MM.1S (cell line): ENCODE measurements around the gene IL1RAP.

Experiments
- DNase-seq: peaks from one replicate; pipeline ENCODE4 v3.0.0-alpha.2; 2015
- H2AFZ ChIP-seq: fragments of 300-600 bp; sonication (generic); 2 replicates; pipeline ENCODE4 v1.6.0; 2016; ENCODE audit warnings: antibody characterized with exemption, low read length
- H3F3A ChIP-seq: fragments of 300-600 bp; sonication (generic); 2 replicates; pipeline ENCODE4 v1.6.1; 2016; ENCODE audit warnings: mild to moderate bottlenecking, antibody characterized with exemption, low read length, moderate library complexity, mixed read lengths; ENCODE audit not compliant: insufficient read depth
- H3K27ac ChIP-seq: fragments of 300-600 bp; sonication (generic); 2 replicates; pipeline ENCODE4 v1.5.1; 2016; ENCODE audit warnings: mild to moderate bottlenecking, low read length
- H3K27me3 ChIP-seq: fragments of 300-600 bp; sonication (generic); replicated peaks from 2 replicates; pipeline ENCODE4 v1.6.0; 2016; ENCODE audit warnings: low read length; ENCODE audit not compliant: insufficient read depth
- H3K36me3 ChIP-seq: fragments of 300-600 bp; sonication (generic); replicated peaks from 2 replicates; pipeline ENCODE4 v1.6.1; 2016; ENCODE audit warnings: mild to moderate bottlenecking, low read length, mixed read lengths; ENCODE audit not compliant: insufficient read depth
- H3K4me1 ChIP-seq: fragments of 300-600 bp; sonication (generic); 2 replicates; pipeline ENCODE4 v1.6.1; 2016; ENCODE audit warnings: low read length, mixed read lengths
- H3K4me2 ChIP-seq: fragments of 300-600 bp; sonication (generic); 2 replicates; pipeline ENCODE4 v1.6.0; 2016; ENCODE audit warnings: low read depth, low read length
- H3K4me3 ChIP-seq: fragments of 300-600 bp; sonication (generic); 2 replicates; pipeline ENCODE4 v1.5.1; 2016; ENCODE audit warnings: low read length, mixed read lengths
- H3K79me2 ChIP-seq: fragments of 300-600 bp; sonication (generic); 2 replicates; pipeline ENCODE4 v1.6.1; 2016; ENCODE audit warnings: mixed run types, low read length, mixed read lengths
- H3K9ac ChIP-seq: fragments of 300-600 bp; sonication (generic); 2 replicates; pipeline ENCODE4 v1.6.1; 2016; ENCODE audit warnings: low read length, mixed read lengths
- H3K9me2 ChIP-seq: fragments of 300-600 bp; sonication (generic); replicated peaks from 2 replicates; pipeline ENCODE4 v1.6.1; 2016; ENCODE audit warnings: mild to moderate bottlenecking, low read length, mixed read lengths; ENCODE audit not compliant: insufficient read depth
- H3K9me3 ChIP-seq: fragments of 300-600 bp; sonication (generic); replicated peaks from 2 replicates; pipeline ENCODE4 v1.6.1; 2016; ENCODE audit warnings: mild to moderate bottlenecking, low read length, mixed read lengths; ENCODE audit not compliant: insufficient read depth
- H4K20me1 ChIP-seq: fragments of 300-600 bp; sonication (generic); 2 replicates; pipeline ENCODE4 v1.6.1; 2016; ENCODE audit warnings: mild to moderate bottlenecking, low read length, moderate library complexity, mixed read lengths; ENCODE audit not compliant: insufficient read depth
- CTCF ChIP-seq: fragments of 300-600 bp; sonication (generic); IDR thresholded peaks from 2 replicates; pipeline ENCODE4 v1.5.1; 2016; ENCODE audit warnings: antibody characterized with exemption, low read length, mixed read lengths
- EZH2 ChIP-seq: fragments of 300-600 bp; sonication (generic); optimal IDR thresholded peaks from 2 replicates; pipeline ENCODE3; 2017; ENCODE audit warnings: low read depth, mild to moderate bottlenecking, antibody characterized with exemption, low read length, mixed read lengths
- EZH2phosphoT487 ChIP-seq: fragments of 300-600 bp; sonication (generic); IDR thresholded peaks from 2 replicates; pipeline ENCODE4 v1.6.1; 2018; ENCODE audit warnings: antibody characterized with exemption, low read length

The IL1RAP gene

GRCh38 chr3:190620886-190621608 lies 107.2 kb downstream of the IL1RAP start:
- H3K9me2 ChIP-seq, result no peaks in the 10 kb centered on the region
- no peaks in the 10 kb centered on the region for H4K20me1 ChIP-seq
- no peak overlapping the region for H2AFZ ChIP-seq
- no peak for TF ChIP-seq EZH2phosphoT487
- TF ChIP-seq EZH2, result no peak
- no peak for TF ChIP-seq CTCF
- H3F3A ChIP-seq, result no peaks in the 10 kb centered on the region
- no peak overlapping the region for H3K4me2 ChIP-seq
- H3K36me3 ChIP-seq, result no peaks in the 10 kb centered on the region
- H3K9me3 ChIP-seq, result no peaks in the 10 kb centered on the region
- no peak overlapping the region for H3K4me3 ChIP-seq
- no peaks in the 10 kb centered on the region for H3K79me2 ChIP-seq
- no peak overlapping the region for H3K9ac ChIP-seq
- no peaks in the 10 kb centered on the region for H3K27me3 ChIP-seq
- no peak for DNase-seq
- H3K4me1 ChIP-seq, result no peaks in the 10 kb centered on the region
- H3K27ac ChIP-seq, result no peak overlapping the region

- Histone ChIP-seq H3K36me3 (no peaks in the 10 kb centered on the region), H3K4me2 (no peak overlapping the region), H3K27me3 (no peaks in the 10 kb centered on the region), H2AFZ (no peak overlapping the region), H3K27ac (no peak overlapping the region), H3F3A (no peaks in the 10 kb centered on the region), H3K9ac (no peak overlapping the region), H3K79me2 (no peaks in the 10 kb centered on the region), H3K4me1 (no peaks in the 10 kb centered on the region), H3K4me3 (no peak overlapping the region), H3K9me3 (no peaks in the 10 kb centered on the region), H4K20me1 (no peaks in the 10 kb centered on the region), H3K9me2 (no peaks in the 10 kb centered on the region)
- no peak for DNase-seq
- TF ChIP-seq CTCF, result no peak
- TF ChIP-seq EZH2, result no peak
- no peak for TF ChIP-seq EZH2phosphoT487
These were observed 108.0 kb downstream of the IL1RAP start for GRCh38 chr3:190621927-190622326.

GRCh38 chr3:190624282-190624681 lies 110.4 kb downstream of the IL1RAP start:
- DNase-seq, result no peak
- Histone ChIP-seq H3K79me2 (no peaks in the 10 kb centered on the region), H3K27me3 (no peaks in the 10 kb centered on the region), H3K9me3 (no peaks in the 10 kb centered on the region), H3F3A (no peaks in the 10 kb centered on the region), H3K9me2 (no peaks in the 10 kb centered on the region), H3K4me1 (no peaks in the 10 kb centered on the region), H3K4me2 (no peak overlapping the region), H3K27ac (no peak overlapping the region), H3K9ac (no peak overlapping the region), H3K4me3 (no peak overlapping the region), H3K36me3 (no peaks in the 10 kb centered on the region), H2AFZ (no peak overlapping the region), H4K20me1 (no peaks in the 10 kb centered on the region)
- TF ChIP-seq CTCF, result no peak
- TF ChIP-seq EZH2phosphoT487, result no peak
- TF ChIP-seq EZH2, result no peak
